Stomach smooth muscle (tissue), 2 donors: Measurements from ENCODE around the gene PTPRT.
"Not testable (repeated sequence)": the region's sequence is repeated elsewhere in the genome, so short reads cannot be mapped to it uniquely, and the experiment has no call there.

Experiments
- H3K27ac ChIP-seq: one replicate; pipeline ENCODE4 v1.7.0; 2013; ENCODE audit warnings: mild to moderate bottlenecking, low read length, inconsistent platforms
- H3K27me3 ChIP-seq, 2 donors: one replicate each; pipeline ENCODE4 v1.7.0; 2013; ENCODE audit warnings: low read length in 2 of 2; ENCODE audit not compliant: insufficient read depth in 2 of 2, control insufficient read depth in 1 of 2
- H3K36me3 ChIP-seq, 2 donors: one replicate each; pipeline ENCODE4 v1.7.0; 2013; ENCODE audit warnings: low read length in 2 of 2; ENCODE audit not compliant: control insufficient read depth in 2 of 2, insufficient read depth in 2 of 2
- H3K4me1 ChIP-seq: one replicate; pipeline ENCODE4 v1.7.0; 2013; ENCODE audit warnings: low read length; ENCODE audit not compliant: control insufficient read depth, insufficient read depth
- H3K4me3 ChIP-seq, 2 donors: one replicate each; pipeline ENCODE4 v1.7.0; 2013; ENCODE audit warnings: low read length in 2 of 2
- H3K9ac ChIP-seq, 2 donors: one replicate each; pipeline ENCODE4 v1.7.0; 2013; ENCODE audit warnings: low read length in 2 of 2, mild to moderate bottlenecking in 1 of 2
- H3K9me3 ChIP-seq, 2 donors: one replicate each; pipeline ENCODE4 v1.7.0; 2013; ENCODE audit warnings: low read length in 2 of 2; ENCODE audit not compliant: control insufficient read depth in 2 of 2
- donor health status: healthy.
- donor health status: Pancreatic carcinoma.

Gene PTPRT

GRCh38 chr20:42920776-42921175, 268.9 kb downstream of the PTPRT start:
- Histone ChIP-seq H3K36me3 (no peaks in the 10 kb centered on the region), H3K27me3 (no peaks in the 10 kb centered on the region), H3K9ac (no peak overlapping the region)

DNA sequence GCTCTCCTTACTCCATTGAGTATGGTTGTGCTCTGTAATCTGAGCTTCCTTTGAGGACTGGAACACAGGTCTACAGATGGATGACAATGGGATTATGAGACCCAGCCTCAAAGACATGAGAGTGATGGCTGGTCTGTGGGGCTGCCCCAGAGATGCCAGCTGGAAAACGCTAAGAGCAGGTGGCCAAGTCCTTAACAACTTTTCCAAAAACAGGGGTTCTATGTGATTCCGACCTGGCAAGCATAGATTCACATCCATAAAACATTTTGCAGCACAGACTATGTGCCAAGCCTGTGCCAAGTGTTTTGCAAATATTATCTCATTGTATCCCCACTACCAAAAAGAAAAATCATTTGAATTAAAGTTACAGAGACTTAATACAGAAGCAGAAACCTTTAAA, 270.4 kb downstream of the PTPRT start:
- Histone ChIP-seq H3K4me1 (no peaks in the 10 kb centered on the region), H3K9me3 (no peaks in the 10 kb centered on the region), H3K4me3 (no peak overlapping the region), H3K27ac (no peak overlapping the region), H3K36me3 (no peaks in the 10 kb centered on the region), H3K27me3 (no peaks in the 10 kb centered on the region), H3K9ac (no peak overlapping the region)

More at GRCh38 chr20:42920776-42921175, 268.9 kb downstream of the PTPRT start:
- Histone ChIP-seq H3K4me3 (no peak overlapping the region), H3K27ac (no peak overlapping the region), H3K9me3 (no peaks in the 10 kb centered on the region), H3K4me1 (no peaks in the 10 kb centered on the region)

DNA sequence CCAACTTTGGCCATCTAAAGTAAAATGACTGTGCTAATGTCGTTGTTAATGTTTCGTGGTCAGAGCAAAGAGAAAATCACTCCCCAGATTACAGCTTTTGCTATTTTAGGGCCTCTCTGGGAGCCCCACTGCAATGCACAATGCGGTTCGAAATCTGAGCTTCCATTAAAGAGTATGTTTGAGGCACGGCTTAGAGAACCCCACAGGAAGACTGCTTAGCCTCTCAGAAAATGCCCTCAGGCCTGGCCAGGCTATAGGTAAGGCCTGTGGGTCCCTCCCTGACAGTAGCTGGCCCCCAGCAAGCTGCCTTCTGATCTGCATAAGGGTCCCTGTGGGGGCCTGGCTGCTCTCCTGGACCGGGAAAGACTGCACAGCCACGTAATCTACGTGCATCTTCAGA, 274.6 kb downstream of the PTPRT start:
- H3K4me1 ChIP-seq: no peaks in the 10 kb centered on the region
- H3K4me3 ChIP-seq: no peak overlapping the region
- no peaks in the 10 kb centered on the region for H3K27me3 ChIP-seq
- H3K36me3 ChIP-seq: no peaks in the 10 kb centered on the region
- no peak overlapping the region for H3K9ac ChIP-seq
- no peak overlapping the region for H3K27ac ChIP-seq
- no peaks in the 10 kb centered on the region for H3K9me3 ChIP-seq

- H3K4me3 ChIP-seq: no peak overlapping the region
- no peaks in the 10 kb centered on the region for H3K36me3 ChIP-seq
- no peak overlapping the region for H3K9ac ChIP-seq
- H3K9me3 ChIP-seq: no peaks in the 10 kb centered on the region
- H3K4me1 ChIP-seq: no peaks in the 10 kb centered on the region
- no peaks in the 10 kb centered on the region for H3K27me3 ChIP-seq
- H3K27ac ChIP-seq: no peak overlapping the region
Observed at GRCh38 chr20:42914302-42914701, 275.4 kb downstream of the PTPRT start.

GRCh38 chr20:42910808-42911207, 278.9 kb downstream of the PTPRT start:
- not testable (repeated sequence) for H3K27me3 ChIP-seq, H3K4me1 ChIP-seq, H3K36me3 ChIP-seq, H3K9me3 ChIP-seq, H3K27ac ChIP-seq, H3K9ac ChIP-seq, H3K4me3 ChIP-seq

- no peaks in the 10 kb centered on the region for H3K9me3 ChIP-seq
- H3K27me3 ChIP-seq: no peaks in the 10 kb centered on the region
- no peaks in the 10 kb centered on the region for H3K4me1 ChIP-seq
- H3K4me3 ChIP-seq: no peak overlapping the region
- no peak overlapping the region for H3K9ac ChIP-seq
- no peaks in the 10 kb centered on the region for H3K36me3 ChIP-seq
- no peak overlapping the region for H3K27ac ChIP-seq
Observed at GRCh38 chr20:42907730-42908129, 282.0 kb downstream of the PTPRT start.

DNA sequence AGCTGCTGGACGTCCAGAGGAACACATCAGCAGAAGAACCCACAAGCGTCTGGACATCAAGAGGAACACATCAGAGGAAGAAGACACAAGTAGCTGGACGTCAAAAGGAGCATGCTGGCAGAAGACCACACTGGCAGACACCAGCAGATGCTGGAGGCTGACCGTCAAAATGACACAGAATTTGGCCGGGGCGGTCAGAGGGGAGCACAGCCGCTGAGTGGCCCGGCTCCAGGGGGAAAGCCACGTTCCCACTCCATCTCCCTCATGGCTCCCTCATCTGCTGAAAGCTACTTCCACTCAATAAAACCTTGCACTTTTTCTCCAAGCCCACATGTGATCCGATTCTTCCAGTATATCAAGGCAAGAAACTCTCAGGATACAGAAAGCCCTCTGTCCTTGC, 283.6 kb downstream of the PTPRT start:
- Histone ChIP-seq H3K9me3 (no peaks in the 10 kb centered on the region), H3K36me3 (no peaks in the 10 kb centered on the region), H3K9ac (no peak overlapping the region), H3K27me3 (no peaks in the 10 kb centered on the region), H3K27ac (no peak overlapping the region), H3K4me3 (no peak overlapping the region), H3K4me1 (no peaks in the 10 kb centered on the region)

DNA sequence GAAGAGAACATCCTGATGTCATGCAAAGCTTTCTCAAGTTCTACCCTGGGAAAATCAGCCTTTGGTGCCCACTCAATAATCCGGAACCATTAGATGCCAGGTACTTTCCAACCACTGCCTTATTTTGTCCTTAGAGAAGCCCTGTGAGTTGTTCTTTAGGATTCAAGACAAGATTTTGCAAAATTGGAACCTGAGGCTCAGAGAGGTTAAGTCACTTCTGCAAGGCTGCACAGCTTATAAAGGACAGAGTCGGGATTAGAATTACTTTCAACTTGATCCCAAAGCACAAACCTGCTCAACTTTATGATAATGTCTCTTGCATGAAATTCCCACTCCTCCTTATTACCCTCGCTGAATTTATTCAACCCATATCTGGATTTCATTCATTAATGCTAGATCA, 287.2 kb downstream of the PTPRT start:
- Histone ChIP-seq H3K27me3 (no peaks in the 10 kb centered on the region), H3K36me3 (no peaks in the 10 kb centered on the region), H3K9ac (no peak overlapping the region), H3K4me3 (no peak overlapping the region), H3K27ac (no peak overlapping the region), H3K9me3 (no peaks in the 10 kb centered on the region), H3K4me1 (no peaks in the 10 kb centered on the region)

DNA sequence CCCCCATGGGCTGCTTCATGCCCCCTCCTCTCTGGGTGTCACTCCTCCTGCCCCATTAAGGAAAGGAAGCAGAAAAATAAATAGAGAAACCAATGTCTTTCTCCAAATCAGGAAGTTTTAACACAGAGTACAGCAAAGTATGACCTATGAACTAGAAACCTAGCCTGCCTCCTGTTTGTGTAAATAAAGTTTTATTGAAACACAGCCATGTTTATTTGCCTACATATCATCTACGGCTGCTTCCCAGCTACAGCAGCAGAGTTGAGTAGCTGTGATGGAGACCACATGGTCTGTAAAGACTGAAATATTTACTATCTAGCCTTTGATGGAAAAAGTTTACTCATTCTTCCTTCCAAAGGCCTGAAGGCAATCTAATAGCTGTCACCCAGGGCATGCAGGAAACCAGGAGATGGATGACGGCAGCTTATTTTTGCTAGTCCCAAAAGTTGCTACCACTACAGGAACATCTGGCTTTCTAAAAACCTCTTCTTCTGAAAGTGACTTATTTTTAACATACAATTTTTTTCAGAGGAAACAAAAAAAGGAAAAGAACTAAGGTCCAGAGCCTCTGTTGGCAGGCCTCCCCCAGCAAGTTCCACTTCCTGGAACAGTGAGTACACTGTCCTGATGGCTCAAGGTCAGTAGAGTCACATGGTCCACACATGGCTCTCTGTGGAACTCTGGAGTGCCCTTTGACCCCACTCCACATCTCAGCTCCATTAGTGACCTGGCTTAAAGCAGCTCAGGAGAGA, 287.8 kb downstream of the PTPRT start:
- Histone ChIP-seq H3K9me3 (no peaks in the 10 kb centered on the region), H3K4me3 (no peak overlapping the region), H3K9ac (no peak overlapping the region), H3K27me3 (no peaks in the 10 kb centered on the region), H3K27ac (no peak overlapping the region), H3K36me3 (no peaks in the 10 kb centered on the region), H3K4me1 (no peaks in the 10 kb centered on the region)

- not testable (repeated sequence) for H3K9ac ChIP-seq, H3K27me3 ChIP-seq, H3K4me1 ChIP-seq, H3K9me3 ChIP-seq, H3K36me3 ChIP-seq, H3K27ac ChIP-seq, H3K4me3 ChIP-seq
Observed at GRCh38 chr20:42900764-42901163, 288.9 kb downstream of the PTPRT start.

- Histone ChIP-seq H3K9ac (no peak overlapping the region), H3K27me3 (no peaks in the 10 kb centered on the region), H3K9me3 (peaks cover 0 to 4% of the 10 kb centered on the region in 2 donors), H3K27ac (no peak overlapping the region), H3K4me3 (no peak overlapping the region), H3K36me3 (no peaks in the 10 kb centered on the region), H3K4me1 (no peaks in the 10 kb centered on the region)
Observed at GRCh38 chr20:42895020-42895419, 294.7 kb downstream of the PTPRT start.
